ENCODE results near the gene QRFP. TPM values are rescaled to one million over a fixed set of nuclear protein-coding genes. Genes with fewer than 3 reads are reported as not detected.

The QRFP gene
- total and polyA plus RNA-seq, 12 donors, result not detected

DNA sequence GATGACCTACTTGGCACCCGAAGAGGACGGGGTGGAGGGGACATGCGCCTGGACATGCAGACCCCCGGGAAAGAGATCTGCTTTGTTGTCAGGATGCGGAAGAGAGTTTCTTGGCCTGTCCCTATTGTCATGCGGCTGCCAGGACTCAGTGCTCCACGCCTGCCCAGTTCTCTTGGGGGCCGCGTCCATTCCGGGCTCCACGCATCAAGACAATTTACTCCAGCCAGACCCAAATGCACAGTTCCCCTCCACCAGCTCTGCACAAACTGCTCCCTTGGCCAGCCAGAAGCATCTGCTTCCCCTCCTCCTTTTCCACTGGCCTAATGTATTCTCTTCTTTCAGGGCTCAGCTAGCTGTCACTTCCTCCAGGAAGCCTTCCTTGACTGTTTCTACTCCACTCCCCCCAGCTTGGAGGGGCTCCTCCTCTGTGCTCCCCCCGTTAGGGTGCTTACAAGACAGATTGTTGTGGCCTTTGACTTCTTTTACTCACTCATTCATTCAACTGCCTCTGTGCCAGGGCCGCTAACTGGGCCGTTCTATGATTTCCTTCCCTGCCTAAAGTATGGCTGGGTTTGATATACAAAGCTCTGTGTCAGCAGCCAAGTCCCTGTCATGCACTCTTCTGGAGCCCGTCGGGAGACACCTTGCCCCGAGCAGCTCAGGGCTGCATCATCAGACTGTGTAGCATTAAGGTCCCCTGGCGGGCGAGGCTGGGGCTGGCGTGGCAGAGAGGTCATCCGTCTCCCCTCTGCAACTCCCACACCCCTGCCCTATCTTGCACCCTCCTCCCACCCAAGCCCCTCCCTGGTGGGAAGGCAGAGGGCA is 35.9 kb upstream of the QRFP start:
- Histone ChIP-seq H3K27me3 (peaks cover 4% of the 10 kb centered on the region), H3K27ac (peak overlapping the region in 1 of 5 donors; percentile 49), H3K4me3 (no peak overlapping the region), H3K9me3 (replicated peaks in 1 of 3) (no peaks in the 10 kb centered on the region), H3K4me1 (replicated peaks in 1 of 2) (peaks cover 36 to 42% of the 10 kb centered on the region in 2 donors), H3K36me3 (replicated peaks in 1 of 2) (no peaks in the 10 kb centered on the region)
- peak in 2 of 7 donors; percentile 49 to 58 for DNase-seq
- intact Hi-C loops (cut with DNase I), result loop anchor here (5.0 to 10.0 kb wide), 3 partner anchors 45 to 228 kb away; no protein-coding TSS in a partner anchor
- TF ChIP-seq POLR2A (IDR thresholded peaks at IDR 0.05), result no peak
- TF ChIP-seq, protein P1, sequence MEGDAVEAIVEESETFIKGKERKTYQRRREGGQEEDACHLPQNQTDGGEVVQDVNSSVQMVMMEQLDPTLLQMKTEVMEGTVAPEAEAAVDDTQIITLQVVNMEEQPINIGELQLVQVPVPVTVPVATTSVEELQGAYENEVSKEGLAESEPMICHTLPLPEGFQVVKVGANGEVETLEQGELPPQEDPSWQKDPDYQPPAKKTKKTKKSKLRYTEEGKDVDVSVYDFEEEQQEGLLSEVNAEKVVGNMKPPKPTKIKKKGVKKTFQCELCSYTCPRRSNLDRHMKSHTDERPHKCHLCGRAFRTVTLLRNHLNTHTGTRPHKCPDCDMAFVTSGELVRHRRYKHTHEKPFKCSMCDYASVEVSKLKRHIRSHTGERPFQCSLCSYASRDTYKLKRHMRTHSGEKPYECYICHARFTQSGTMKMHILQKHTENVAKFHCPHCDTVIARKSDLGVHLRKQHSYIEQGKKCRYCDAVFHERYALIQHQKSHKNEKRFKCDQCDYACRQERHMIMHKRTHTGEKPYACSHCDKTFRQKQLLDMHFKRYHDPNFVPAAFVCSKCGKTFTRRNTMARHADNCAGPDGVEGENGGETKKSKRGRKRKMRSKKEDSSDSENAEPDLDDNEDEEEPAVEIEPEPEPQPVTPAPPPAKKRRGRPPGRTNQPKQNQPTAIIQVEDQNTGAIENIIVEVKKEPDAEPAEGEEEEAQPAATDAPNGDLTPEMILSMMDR (IDR thresholded peaks at IDR 0.05), result peak in 1 of 6 experiments; percentile 11
- 50 to 59% (median 57%) methylated on average over 20 to 21 of the region's 21 CpGs for WGBS, 4 donors

DNA sequence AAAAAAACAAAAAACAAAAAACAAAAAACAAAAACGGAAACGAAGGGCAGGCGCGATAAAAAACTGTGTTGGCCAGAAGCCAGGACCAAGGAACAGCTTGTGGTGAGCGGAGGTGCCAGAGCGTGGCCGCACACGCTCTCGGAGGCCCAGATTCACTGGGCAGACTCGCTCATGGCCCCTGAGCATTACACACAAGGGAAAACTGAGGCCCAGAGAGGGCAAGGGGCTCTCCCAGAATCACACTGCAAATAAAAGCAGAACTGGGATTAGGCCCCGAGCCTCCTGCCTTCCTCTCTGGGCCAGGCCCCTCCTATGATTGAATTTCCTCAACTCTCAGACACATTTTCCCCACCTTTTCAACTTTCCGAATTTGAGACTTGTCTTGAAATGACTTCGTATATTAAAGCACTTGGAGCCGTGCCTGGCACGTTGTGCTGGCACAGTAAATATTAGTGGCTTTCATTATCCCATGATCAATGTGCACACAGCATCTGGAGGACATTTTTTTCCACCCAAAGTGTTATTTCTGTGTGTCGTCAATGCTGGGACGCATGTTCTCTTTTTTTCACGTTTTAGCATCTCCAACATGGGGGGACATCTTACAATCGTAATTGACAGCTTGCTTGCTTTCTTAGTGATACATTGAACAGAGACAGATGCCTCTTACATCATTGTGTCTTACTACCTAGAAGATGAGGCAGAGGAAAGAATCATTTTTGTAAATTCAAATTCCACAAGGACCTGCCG is 35.1 kb upstream of the QRFP start:
- no peak overlapping the region for H3K4me3 ChIP-seq
- no peak overlapping the region for H3K27ac ChIP-seq
- WGBS, 4 donors, result 77 to 81% (median 78%) methylated on average over 20 of the region's 20 CpGs
- no peaks in the 10 kb centered on the region for H3K36me3 ChIP-seq (replicated peaks in 1 of 2)
- peak in 1 of 7 donors; percentile 37 for DNase-seq
- no peaks in the 10 kb centered on the region for H3K9me3 ChIP-seq (replicated peaks in 1 of 3)
- H3K4me1 ChIP-seq (replicated peaks in 1 of 2), result peaks cover 32 to 38% of the 10 kb centered on the region in 2 donors
- intact Hi-C loops (cut with DNase I), result loop anchor here (5.0 to 10.0 kb wide), 3 partner anchors 44 to 227 kb away; no protein-coding TSS in a partner anchor
- TF ChIP-seq POLR2A (IDR thresholded peaks at IDR 0.05), result no peak
- TF ChIP-seq, protein P1 (IDR thresholded peaks at IDR 0.05), result no peak
- H3K27me3 ChIP-seq, result no peaks in the 10 kb centered on the region

DNA sequence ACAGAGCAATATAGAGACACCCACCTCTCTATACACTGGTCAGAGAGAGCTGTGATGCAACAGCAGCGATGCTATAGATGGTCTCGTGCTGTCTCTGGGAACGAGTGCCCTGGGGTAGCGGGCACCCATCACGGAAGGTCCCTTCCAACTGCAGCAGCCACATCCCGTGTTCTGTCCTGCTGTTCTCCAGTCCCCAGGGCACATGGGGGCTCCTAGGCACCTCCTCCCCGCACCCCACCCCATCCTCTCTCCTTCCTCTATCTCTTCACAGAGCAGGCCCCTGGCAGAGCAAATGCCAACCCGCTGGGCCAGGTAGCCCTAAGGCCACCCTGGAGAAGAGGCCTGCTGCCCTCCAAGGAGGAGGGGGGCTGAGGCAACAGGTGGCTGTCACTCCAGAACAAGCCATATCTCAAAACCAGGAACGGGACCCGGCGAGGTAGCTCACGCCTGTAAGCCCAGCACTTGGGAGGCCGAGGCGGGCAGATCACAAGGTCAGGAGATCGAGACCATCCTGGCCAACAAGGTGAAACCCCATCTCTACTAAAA is 34.3 kb upstream of the QRFP start:
- Histone ChIP-seq H3K27me3 (no peaks in the 10 kb centered on the region), H3K27ac (no peak overlapping the region), H3K4me3 (no peak overlapping the region), H3K9me3 (replicated peaks in 1 of 3) (no peaks in the 10 kb centered on the region), H3K4me1 (replicated peaks in 1 of 2) (peaks cover 26 to 30% of the 10 kb centered on the region in 2 donors), H3K36me3 (replicated peaks in 1 of 2) (no peaks in the 10 kb centered on the region)
- WGBS, 4 donors, result 91 to 95% (median 95%) methylated on average over 11 to 15 of the region's 15 CpGs
- no peak for DNase-seq
- TF ChIP-seq, protein P1 (IDR thresholded peaks at IDR 0.05), result no peak
- no peak for TF ChIP-seq POLR2A (IDR thresholded peaks at IDR 0.05)
- intact Hi-C loops (cut with DNase I), result loop anchor here (5.0 to 10.0 kb wide), 3 partner anchors 44 to 226 kb away; no protein-coding TSS in a partner anchor
